Right cardiac atrium (tissue), 5 donors: ENCODE data around the gene MYL3. TPM values are rescaled to one million over a fixed set of nuclear protein-coding genes. Genes with fewer than 3 reads are reported as not detected.

Source experiments
- ATAC-seq, 2 donors: fragments of 200-7000 bp; cut with Tn5 transposase; one replicate each; pipeline versions ENCODE4 v1.8.0 to v1.9.1; 2020; ENCODE audit warnings: moderate library complexity in 2 of 2, mild to moderate bottlenecking in 1 of 2
- DNase-seq, 3 donors: peaks; one replicate each; pipeline ENCODE4 v3.0.0-alpha.2; 2020
- H3K27ac ChIP-seq: one replicate; pipeline ENCODE4 v1.5.1; 2013; ENCODE audit warnings: mild to moderate bottlenecking, low read length, control low read depth, moderate library complexity
- H3K27me3 ChIP-seq: one replicate; pipeline ENCODE4 v1.6.1; 2013; ENCODE audit not compliant: control insufficient read depth, insufficient read depth
- H3K4me1 ChIP-seq: one replicate; pipeline ENCODE4 v1.6.1; 2013; ENCODE audit warnings: low read length; ENCODE audit not compliant: control insufficient read depth, insufficient read depth
- H3K4me3 ChIP-seq: one replicate; pipeline ENCODE4 v1.5.1; 2013; ENCODE audit warnings: low read length, control low read depth
- H3K9me3 ChIP-seq: one replicate; pipeline ENCODE4 v1.6.1; 2013; ENCODE audit warnings: low read length; ENCODE audit not compliant: control insufficient read depth
- WGBS: extraction: QIAGEN DNeasy Blood & Tissue Kit; methylation state at CpG from one replicate; pipeline ENCODE4 v1.1.7; 2013; 5-methylcytosine and 5-hydroxymethylcytosine counted together
- intact Hi-C, 4 donors: fragments of 100-400 bp; cut with DNase I; formaldehyde crosslinking; loops; one replicate each; pipeline versions ENCODE4 v1.11.0 to v1.14.0; 2022 to 2023
- polyA plus RNA-seq: library from polyadenylated mRNA; stranded (reverse); fragments of 200-250 nt; gene quantifications from one replicate; pipeline ENCODE4 v1.2.3, GENCODE V29; 2013
- total RNA-seq, 4 donors: library from RNA; stranded (reverse); fragmentation: NEBNext Ultra II Directional; extraction: Animal tissue kit (Norgen Biotek cat#: 25700); gene quantifications; one replicate each; pipeline ENCODE4 v1.2.1, GENCODE V29; 2021
- donor health status: healthy with polysubstance abuse.
- donor health status: DM: no; HTN: yes; CAD: no.
- donor health status: DM: no; HTN: no; CAD: no.
- donor health status: DM: no; HTN: yes; CAD: no; lungs with severe emphysema.
- donor health status: DM: yes; HTN: yes; CAD: no.

MYL3 gene
- total and polyA plus RNA-seq, 5 donors: 42.7 to 1,012 (median 428) TPM

DNA sequence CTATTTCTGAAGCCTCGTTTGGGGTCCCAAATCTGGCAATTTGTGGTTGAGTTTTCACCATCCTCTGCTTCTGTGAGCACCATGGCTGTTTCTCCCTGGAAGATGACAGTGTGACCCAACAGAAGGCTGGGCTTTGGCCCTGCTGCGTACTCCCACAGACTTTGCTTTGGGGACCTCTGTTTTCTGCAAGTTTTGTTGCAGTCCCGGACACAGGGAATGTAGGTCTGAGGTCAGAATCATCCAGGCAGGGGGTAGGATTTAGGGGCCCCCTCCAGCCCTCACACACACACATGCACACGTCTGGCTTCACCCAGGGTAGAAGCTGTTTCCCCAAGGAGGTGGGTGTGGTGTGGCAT is 20.6 kb upstream of the MYL3 start:
- Histone ChIP-seq H3K27me3 (no peaks in the 10 kb centered on the region), H3K4me1 (no peaks in the 10 kb centered on the region)

DNA sequence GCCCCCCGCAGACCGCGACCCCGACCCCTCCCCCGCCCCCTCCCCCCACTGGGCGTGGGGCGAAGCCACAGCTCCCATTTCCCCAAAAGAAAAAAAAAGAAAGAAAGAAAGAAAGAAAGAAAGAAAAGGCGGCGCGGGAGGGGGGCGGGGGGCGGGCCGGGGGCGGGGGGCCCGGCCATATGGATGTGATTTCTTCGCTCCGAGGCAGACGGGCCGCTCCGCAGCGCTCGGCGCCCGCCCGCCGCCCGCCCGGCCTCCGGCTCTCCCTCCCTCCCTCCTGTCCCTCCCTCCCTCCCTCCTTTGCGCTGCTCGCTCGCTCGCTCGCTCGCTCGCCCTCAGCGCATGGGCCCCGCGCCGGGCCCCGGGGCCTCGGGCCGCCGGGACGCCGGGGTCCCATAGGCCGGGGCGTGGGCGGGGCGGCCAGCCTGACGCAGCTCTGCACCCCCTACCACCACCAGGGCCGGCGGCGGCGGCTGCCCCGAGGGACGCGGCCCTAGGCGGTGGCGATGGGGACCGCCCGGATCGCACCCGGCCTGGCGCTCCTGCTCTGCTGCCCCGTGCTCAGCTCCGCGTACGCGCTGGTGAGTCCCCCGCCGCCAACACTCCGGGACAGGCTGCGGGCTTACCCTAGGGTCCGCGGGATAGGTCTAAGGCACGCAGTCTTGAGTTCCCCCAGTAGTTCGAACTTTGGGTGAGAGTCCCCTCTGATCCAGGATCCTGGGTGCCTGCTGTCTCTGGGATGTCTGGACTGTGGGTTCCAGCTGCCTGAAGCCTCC is 20.0 kb upstream of the MYL3 start:
- Histone ChIP-seq H3K4me3 (peak overlapping the region; percentile 70), H3K9me3 (no peaks in the 10 kb centered on the region), H3K4me1 (peaks cover 2% of the 10 kb centered on the region), H3K27ac (no peak overlapping the region), H3K27me3 (no peaks in the 10 kb centered on the region)
- DNase-seq: peak in 2 of 3 donors; percentile 35 to 79
- peak; percentile 39 for ATAC-seq
- intact Hi-C loops: no loop called here
- 3% methylated on average over 74 of the region's 78 CpGs for WGBS

More for the DNA sequence above, 20.6 kb upstream of the MYL3 start:
- Histone ChIP-seq H3K4me3 (peak overlapping the region; percentile 70), H3K9me3 (no peaks in the 10 kb centered on the region), H3K27ac (no peak overlapping the region)
- intact Hi-C loops: no loop called here
- DNase-seq (no peak), ATAC-seq (no peak)
- 58% methylated on average over 4 of the region's 4 CpGs for WGBS

GRCh38 chr3:46882377-46883053 is 19.3 kb upstream of the MYL3 start:
- ATAC-seq (peak; percentile 54 to 68), DNase-seq (peak; percentile 57 to 80 (median 80))
- peak overlapping the region; percentile 60 for H3K27ac ChIP-seq
- intact Hi-C loops: no loop called here
- no peaks in the 10 kb centered on the region for H3K9me3 ChIP-seq
- WGBS: under 1% methylated on average over 72 of the region's 72 CpGs
- peak overlapping the region; percentile 70 for H3K4me3 ChIP-seq
- no peaks in the 10 kb centered on the region for H3K27me3 ChIP-seq
- H3K4me1 ChIP-seq: peaks cover 2% of the 10 kb centered on the region

GRCh38 chr3:46881596-46882376 is 18.5 kb upstream of the MYL3 start:
- ATAC-seq (peak; percentile 46 to 48), DNase-seq (peak; percentile 45 to 85 (median 82))
- intact Hi-C loops: no loop called here
- WGBS: 3% methylated on average over 82 of the region's 83 CpGs
- Histone ChIP-seq H3K4me3 (peak overlapping the region; percentile 70), H3K9me3 (no peaks in the 10 kb centered on the region), H3K27me3 (no peaks in the 10 kb centered on the region), H3K4me1 (peaks cover 2% of the 10 kb centered on the region), H3K27ac (peak overlapping the region; percentile 60)

DNA sequence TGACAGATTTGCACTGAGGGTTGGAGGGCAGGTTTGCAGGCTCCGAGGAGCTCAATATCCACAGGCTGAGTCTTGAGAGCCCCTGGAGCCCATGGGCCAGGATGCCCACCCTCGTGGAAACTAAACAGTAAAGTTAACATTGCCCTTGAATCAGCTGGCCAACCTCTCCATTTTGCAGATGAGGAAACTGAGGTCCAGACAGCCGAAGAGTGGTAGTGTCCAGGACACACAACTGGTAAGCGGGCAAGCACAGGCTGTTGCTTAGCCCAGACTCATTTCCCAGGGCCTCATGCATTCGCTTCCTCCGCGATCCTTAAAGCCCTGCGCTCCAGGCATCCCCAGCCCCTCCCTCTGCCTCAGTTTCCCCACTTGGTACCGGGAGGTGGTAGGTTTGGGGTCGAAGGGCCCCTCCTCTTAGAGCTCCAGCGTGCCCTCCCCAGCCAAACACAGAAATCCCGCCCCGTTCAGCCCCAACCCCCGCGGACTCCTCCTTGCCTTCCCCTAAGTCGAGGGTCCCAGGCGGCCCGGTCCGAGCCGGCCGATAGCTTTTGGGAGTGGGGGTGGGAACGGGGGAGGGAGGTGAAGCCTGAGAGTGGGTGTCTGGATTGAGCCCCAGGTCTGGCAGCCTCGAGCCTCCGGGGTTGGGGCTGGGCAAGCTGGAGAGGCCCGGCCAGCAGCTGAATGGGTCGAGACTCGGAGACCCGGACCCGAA is 17.8 kb upstream of the MYL3 start:
- no peaks in the 10 kb centered on the region for H3K27me3 ChIP-seq
- H3K4me1 ChIP-seq: peaks cover 2% of the 10 kb centered on the region
- DNase-seq: no peak
- 36% methylated on average over 29 of the region's 29 CpGs for WGBS
- peak in 1 of 2 donors; percentile 2 for ATAC-seq
- intact Hi-C loops: no loop called here
- peak overlapping the region; percentile 70 for H3K4me3 ChIP-seq
- H3K9me3 ChIP-seq: no peaks in the 10 kb centered on the region
- no peak overlapping the region for H3K27ac ChIP-seq

DNA sequence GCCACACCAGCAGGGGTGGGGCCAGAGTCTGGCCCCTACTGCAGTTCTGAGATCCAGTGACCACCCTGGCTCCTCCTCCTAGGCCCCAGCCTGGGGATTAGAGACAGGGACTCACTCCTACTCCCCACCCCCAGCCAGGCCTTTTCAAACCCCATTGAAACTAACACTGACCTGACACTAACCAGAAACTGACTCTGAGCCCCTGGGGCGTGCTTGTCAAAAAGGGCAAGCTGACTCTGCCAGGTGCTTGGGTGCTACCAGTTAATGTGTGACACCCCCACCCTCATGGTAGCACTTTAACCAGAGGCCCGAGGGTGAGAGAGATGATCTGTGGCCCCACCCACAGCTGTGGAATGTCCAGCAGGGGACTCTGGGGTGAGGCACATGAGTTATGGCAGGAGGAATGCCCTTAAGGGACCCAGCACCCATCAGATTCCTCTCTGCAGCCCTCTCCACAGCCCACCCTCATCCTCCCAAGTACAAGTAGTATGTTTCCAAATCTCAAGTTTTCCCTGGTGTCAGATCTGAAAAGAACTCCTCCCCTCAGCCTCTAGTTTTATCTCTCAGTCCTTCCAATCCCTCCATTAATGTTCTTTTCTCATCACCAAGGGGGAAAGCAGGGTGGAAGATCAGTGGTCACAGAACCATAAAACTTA is 15.7 kb upstream of the MYL3 start:
- H3K27me3 ChIP-seq: no peaks in the 10 kb centered on the region
- 52% methylated on average over 2 of the region's 2 CpGs for WGBS
- no peak for ATAC-seq
- no peak overlapping the region for H3K27ac ChIP-seq
- H3K9me3 ChIP-seq: no peaks in the 10 kb centered on the region
- DNase-seq: peak in 1 of 3 donors; percentile 16
- intact Hi-C loops: no loop called here
- peaks cover 11% of the 10 kb centered on the region for H3K4me1 ChIP-seq
- H3K4me3 ChIP-seq: no peak overlapping the region

DNA sequence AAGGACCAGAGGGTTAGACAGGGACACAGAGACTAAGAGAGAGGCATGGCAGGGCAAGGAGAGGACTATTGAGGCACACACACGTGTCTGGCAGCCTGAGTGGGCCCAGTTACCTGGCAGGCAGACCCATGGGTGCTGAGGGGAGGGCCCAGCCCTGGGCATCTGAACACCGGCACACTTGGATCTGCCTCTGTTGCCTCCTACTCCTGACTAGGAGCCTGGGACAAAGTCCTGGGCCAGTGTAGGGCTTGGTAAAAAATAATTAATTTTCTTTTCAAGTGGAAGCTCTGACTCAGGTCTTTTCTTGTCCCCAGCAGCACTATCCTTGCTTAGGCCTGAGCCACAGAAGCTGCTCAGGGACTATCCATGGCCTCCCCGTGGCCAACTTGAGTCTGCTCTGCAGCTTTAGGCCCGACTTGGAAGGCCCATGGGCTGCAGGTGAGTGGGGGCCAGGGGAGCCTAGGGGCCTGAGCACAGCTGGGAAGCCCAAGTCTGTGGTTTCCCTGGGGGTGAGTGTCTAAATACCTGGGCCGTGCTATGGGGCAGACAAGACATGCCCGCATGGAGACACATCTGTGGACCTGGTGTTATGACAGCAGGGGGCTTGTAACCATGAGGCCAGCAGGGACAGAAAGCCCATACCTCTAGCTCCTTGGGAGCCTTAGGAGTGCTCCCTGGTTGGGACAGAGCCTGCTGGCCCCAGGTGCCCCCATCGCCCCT is 14.3 kb upstream of the MYL3 start, which contains the start of gene PTH1R:
PTH1R (plus strand) TSS at position 316 of the 720 bp plus-strand sequence. CDS start 5,839 bp downstream, outside the sequence.
- no peaks in the 10 kb centered on the region for H3K9me3 ChIP-seq
- no peak within 1 kb of the TSS for H3K4me3 ChIP-seq
- ATAC-seq: no peak
- WGBS: 83% methylated on average over 7 of the region's 7 CpGs
- H3K4me1 ChIP-seq: peaks cover 22% of the 10 kb centered on the region
- intact Hi-C loops: no loop called here
- DNase-seq: no peak
- H3K27me3 ChIP-seq: no peaks in the 10 kb centered on the region
- no peak within 1 kb of the TSS for H3K27ac ChIP-seq

- Histone ChIP-seq H3K27me3 (no peaks in the 10 kb centered on the region), H3K4me1 (peaks cover 22% of the 10 kb centered on the region), H3K4me3 (no peak overlapping the region), H3K9me3 (no peaks in the 10 kb centered on the region), H3K27ac (no peak overlapping the region)
- ATAC-seq (no peak), DNase-seq (no peak)
- 85% methylated on average over 10 of the region's 10 CpGs for WGBS
- intact Hi-C loops: no loop called here
Measured at GRCh38 chr3:46876313-46877300, 13.4 kb upstream of the MYL3 start.

DNA sequence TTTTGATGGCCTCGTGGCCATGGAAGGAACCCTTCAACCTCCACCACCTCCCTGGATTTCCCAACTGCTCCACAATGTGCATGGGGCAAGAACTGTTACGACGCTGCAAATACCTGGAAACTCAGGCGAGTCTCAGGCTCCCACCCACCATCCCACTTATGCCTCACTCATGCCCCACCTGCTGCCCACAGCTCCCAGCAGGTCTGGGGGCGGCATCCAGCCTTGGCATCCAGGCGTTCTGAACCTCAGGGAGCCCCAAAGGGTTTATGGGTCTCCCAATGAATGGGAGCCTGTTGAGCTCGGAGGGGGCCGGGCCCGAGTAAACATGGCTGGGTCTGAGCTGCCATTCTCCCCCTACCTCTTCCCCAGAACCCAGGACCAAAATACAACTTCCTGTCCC is 12.3 kb upstream of the MYL3 start:
- Histone ChIP-seq H3K9me3 (no peaks in the 10 kb centered on the region), H3K27me3 (no peaks in the 10 kb centered on the region), H3K4me1 (peaks cover 27% of the 10 kb centered on the region), H3K27ac (no peak overlapping the region), H3K4me3 (no peak overlapping the region)
- 98% methylated on average over 9 of the region's 9 CpGs for WGBS
- intact Hi-C loops: no loop called here
- DNase-seq (no peak), ATAC-seq (no peak)
